HPDE6-E6E7 (cell line): ENCODE measurements around the gene TRIM23.

ENCODE experiments used
- DNase-seq: peaks from one replicate; pipeline ENCODE4 v3.0.0; 2011; ENCODE audit warnings: missing footprints; ENCODE audit errors: extremely low spot score

TRIM23 gene

DNA sequence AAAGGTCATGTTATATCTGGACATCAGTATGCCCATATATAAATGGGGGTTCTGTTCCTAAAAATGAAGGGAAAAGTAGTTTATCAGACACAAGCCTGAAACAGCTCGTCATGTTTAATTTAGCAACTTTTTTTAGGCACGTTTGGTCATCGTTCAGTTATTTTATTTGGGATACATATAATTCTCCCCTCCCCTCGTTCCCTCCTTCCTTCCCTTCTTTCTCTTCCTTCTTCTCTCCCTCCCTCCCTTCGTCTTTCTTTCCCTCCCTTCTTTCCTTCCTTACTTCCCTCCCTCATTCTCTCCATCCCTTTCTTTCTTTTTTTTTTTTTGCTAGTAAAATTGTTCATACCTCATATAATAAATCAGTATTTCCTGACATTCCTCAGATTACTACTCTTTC is 57.6 kb downstream of the TRIM23 start:
- DNase-seq: no peak

DNA sequence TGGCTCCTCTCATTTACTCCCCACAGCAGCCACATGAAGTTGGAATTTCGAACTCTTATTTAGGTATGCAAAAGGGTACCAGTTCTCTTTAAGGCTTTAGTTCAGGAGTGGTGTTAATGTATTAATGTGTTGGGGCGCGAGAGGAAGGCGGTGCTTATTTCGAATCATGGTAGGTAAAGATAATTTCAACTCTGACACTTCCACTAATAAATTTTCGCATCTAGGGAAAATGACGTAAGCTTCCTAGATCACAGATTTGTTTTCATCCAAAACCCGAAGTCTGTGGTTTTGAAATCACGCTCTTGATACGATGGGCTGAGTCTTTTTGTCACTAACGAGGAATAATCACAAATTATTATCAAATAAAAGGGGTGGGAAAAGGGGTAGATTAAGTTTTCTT is 60.4 kb downstream of the TRIM23 start:
- DNase-seq: no peak

DNA sequence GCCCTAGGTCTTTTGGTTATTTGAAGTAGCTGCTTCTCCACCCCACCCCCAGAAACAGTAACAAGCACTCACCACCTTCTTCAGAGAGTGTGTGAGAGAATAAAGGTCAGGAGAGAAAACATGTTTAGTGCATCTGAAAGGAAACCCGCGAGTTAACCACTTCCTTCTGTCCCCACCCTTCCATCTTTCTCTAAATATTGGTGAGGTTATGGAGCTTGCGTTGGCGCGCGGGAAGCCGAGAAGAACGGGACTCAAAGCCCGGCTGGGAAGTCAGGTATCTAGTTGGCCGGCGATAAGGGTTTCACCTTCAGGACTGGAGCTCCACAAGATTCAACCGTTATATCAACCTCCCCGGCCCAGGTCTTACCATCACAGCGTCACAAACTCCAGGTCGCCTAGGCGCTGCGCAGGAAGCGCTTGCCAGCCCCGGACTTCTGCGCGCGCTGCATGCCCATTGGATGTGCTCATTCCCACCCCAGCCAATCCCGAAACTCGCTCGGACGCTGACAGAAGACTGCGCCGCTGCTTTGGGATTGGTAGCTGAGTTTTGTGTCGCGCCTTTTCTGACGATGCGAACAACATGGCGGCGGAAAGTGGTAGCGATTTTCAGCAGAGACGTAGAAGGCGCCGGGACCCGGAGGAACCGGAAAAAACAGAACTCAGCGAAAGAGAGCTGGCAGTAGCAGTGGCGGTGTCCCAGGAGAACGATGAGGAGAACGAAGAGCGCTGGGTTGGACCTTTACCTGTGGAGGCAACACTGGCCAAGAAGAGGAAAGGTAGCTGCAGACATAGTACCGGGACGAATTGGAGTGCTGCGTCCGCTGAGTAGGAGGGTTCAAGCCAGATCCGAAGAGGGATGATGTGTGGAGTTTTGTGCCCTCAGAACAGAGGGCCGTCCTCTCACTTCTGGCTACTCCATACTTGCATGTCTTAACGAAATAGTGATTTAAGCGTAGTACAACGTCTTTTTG is 61.1 kb downstream of the TRIM23 start, which contains the start of the genes CENPK and PPWD1:
TSS of gene CENPK (minus strand) at position 438 of the 971 bp plus-strand sequence. CDS start 8,261 bp downstream, outside the sequence.
TSS of gene PPWD1 (plus strand) at position 566 of the 971 bp plus-strand sequence. CDS start at position 581, 15 bp downstream.
- peak; percentile 91 for DNase-seq

DNA sequence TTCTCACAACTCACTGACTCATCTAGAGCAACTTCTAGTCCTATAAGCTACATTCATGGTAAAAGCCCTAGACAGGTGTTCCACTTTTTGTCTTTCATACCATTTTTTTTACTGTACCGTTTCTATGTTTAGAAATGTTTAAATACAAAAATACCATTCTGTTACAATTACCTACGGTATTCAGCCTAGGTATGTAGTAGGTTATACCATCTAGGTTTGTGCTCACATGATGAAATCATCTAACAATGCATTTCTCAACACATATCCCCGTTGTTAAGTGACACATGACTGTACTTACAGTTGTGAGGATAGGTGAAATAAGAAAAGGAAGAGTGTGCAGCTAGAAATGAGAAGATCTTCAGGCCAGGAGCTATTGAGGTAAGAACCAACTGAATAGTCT is 67.4 kb downstream of the TRIM23 start:
- DNase-seq: no peak

DNA sequence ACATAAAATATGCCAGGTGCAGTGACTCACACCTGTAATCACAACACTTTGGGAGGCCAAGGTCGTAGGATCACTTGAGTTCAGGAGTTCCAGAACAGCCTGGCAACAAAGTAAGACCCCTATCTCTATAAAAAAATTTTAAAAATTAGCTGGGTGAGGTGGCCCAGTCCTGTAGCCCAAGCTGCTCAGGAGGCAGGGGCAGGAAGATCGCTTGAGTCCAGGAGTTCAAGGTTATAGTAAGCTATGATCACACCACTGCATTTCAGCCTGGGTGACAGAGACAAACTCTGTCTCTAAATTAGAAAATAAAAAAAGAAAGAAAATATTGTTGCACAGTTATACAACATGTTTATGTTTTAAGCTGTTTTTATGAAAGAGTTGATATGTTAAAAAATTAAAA is 68.0 kb downstream of the TRIM23 start:
- DNase-seq: no peak

DNA sequence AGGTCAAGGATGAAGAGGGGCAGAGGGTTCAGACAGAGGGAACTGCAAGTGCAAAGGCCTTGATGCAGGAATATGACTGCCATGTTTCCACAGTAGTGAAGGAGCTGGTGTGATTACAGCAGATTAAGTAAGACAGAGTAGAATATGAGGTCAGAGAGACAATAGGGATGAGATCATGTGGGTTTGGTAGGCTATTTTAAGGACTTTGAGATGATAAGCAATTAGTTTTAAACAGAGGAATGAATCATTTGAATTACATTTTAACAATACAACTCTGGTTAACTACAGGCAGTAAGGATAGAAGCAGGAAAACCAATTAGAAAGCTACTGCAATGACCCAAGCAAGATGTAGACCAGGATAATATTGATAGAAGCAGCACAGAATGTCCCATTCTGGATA is 68.8 kb downstream of the TRIM23 start:
- DNase-seq: no peak

DNA sequence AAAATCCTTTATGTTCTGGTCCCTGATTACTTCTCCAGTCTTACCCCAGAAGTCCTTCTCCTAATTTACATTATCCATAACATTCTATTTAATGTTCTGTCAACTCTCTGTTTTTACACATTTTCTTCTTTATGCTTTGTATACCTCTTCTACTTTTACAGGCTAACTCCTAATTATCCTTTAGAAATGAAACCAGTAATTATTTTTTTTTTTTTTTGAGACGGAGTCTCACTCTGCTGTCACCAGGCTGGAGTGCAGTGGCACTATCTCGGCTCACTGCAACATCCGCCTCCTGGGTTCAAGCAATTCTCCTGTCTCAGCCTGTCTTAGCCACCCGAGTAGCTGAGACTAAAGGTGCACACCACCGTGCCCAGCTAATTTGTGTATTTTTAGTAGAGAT is 70.2 kb downstream of the TRIM23 start:
- DNase-seq: no peak

DNA sequence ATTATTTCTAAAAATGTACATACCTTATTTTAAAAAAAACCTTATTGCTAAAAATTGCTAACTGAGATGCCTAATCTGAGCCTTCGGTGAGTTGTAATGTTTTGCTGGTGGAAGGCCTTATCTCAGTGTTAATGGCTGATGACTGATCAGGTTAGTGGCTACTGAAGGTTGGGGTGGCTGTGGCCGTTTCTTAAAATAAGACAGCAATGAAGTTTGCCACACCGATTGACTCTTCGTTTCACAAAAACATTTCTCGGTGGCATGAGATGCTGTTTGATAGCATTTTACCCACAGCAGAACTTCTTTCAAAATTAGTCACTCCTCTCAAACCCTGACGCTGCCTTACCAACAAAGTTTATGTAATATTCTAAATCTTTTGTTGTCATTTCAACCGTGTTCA is 75.9 kb downstream of the TRIM23 start:
- no peak for DNase-seq

DNA sequence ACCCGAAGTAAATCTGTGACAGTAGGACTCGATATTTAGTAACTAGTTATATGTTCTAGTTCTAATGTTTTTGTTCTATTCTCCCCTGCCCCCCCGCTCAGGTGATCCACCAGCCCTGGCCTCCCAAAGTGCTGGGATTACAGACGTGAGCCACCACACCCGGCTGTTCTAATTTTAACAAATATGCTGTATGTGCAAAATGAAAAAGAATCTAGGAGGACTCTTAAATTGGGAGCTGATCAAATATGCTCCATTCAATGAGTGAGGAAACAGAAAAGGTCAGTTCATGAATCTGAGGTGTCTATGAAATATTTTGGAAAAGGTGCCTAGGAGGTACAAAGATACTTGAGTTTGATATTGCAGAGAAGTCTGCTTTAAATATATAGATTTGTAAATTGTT is 78.0 kb downstream of the TRIM23 start:
- no peak for DNase-seq

DNA sequence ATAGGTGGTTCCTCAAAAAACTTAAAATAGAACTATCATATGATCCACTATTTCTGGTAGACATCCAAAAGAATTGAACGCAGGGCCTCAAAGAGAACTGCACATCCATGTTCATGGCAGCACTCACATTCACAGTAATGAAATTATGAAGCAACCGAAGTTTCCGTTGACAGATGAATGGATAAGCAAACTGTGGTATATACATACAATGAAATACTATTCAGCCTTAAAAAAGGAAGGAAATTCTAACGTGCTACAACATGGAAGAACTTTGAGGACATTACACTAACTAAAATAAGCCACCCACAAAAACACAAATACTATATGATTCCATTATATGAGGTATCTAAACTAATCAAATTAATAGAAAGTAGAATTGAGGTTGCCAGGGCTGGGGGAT is 79.7 kb downstream of the TRIM23 start:
- no peak for DNase-seq

DNA sequence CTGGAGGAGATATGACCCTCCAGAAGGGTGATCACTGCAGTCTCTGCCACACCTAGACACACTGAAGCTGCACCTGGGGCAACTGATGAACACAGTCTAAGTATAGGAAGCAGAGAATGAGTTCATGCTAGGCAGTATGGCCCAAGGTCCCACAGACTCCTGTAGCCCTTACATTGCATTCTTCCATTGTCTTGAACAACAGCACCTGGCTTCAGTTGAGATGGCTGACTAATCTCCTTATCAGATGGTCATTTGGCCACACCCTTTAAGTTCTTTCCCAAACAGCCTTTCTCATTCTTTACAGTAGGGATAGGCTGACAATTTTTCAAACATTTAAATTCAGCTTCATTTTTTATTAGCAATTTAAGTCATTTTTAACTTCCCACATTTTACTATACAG is 84.3 kb downstream of the TRIM23 start:
- DNase-seq: peak; percentile 4
